ENCODE measurements around the gene C1GALT1C1. TPM values are rescaled to one million over a fixed set of nuclear protein-coding genes. Genes with fewer than 3 reads are reported as not detected.
A peak's percentile ranks its signal among the peaks of the same experiment; 100 is the strongest.

Gene C1GALT1C1
- total RNA-seq, 2 donors from 2014 or later, result 16.6 to 17.9 TPM

- Mint-ChIP-seq H3K9me3 (peaks cover 47% of the 10 kb centered on the region), H3K27ac (peak overlapping the region; percentile 95), H3K36me3 (ENCODE audit: low read depth) (peaks cover 8% of the 10 kb centered on the region), H3K4me3 (peak overlapping the region; percentile 88), H3K4me1 (peaks cover 5% of the 10 kb centered on the region), H3K27me3 (ENCODE audit: insufficient read depth) (peaks cover 7% of the 10 kb centered on the region)
- Histone ChIP-seq H3K27ac (ENCODE audit: low read depth, low read length) (peak overlapping the region; percentile 75), H3K4me3 (ENCODE audit: low read length) (peak overlapping the region; percentile 97), H3K27me3 (ENCODE audit: control insufficient read depth, insufficient read depth, low read length, poor library complexity, severe bottlenecking) (no peaks in the 10 kb centered on the region), H3K9ac (ENCODE audit: extremely low read depth, low read length, poor library complexity, severe bottlenecking) (peak overlapping the region; percentile 62), H3K4me1 (ENCODE audit: control insufficient read depth, insufficient read depth, low read length) (no peaks in the 10 kb centered on the region), H3K36me3 (ENCODE audit: control insufficient read depth, insufficient read depth, low read length) (no peaks in the 10 kb centered on the region), H3K9me3 (ENCODE audit: control insufficient read depth, low read length) (no peaks in the 10 kb centered on the region)
- DNase-seq, result no peak
- 0 to 2% methylated on average over 1 to 5 of the region's 5 CpGs for WGBS, 2 experiments (ENCODE audit: insufficient coverage in 1 of 2, insufficient read length in 1 of 2)
- no peak for TF ChIP-seq CTCF (conservative IDR thresholded peaks at IDR 0.05)
Observed at GRCh38 chrX:120604361-120604782, 25.5 kb downstream of the C1GALT1C1 start.

GRCh38 chrX:120603707-120604360 is 26.0 kb downstream of the C1GALT1C1 start, which contains the start of gene MCTS1:
Gene MCTS1 (plus strand): TSS chrX:120604101. CDS start chrX:120604237, 136 bp downstream.
- Histone ChIP-seq H3K27ac (ENCODE audit: low read depth, low read length) (peak within 1 kb of the TSS; percentile 75), H3K9ac (ENCODE audit: extremely low read depth, low read length, poor library complexity, severe bottlenecking) (peak within 1 kb of the TSS; percentile 62), H3K4me3 (ENCODE audit: low read length) (peak within 1 kb of the TSS; percentile 97), H3K4me1 (ENCODE audit: control insufficient read depth, insufficient read depth, low read length) (no peaks in the 10 kb centered on the region), H3K36me3 (ENCODE audit: control insufficient read depth, insufficient read depth, low read length) (no peaks in the 10 kb centered on the region), H3K9me3 (ENCODE audit: control insufficient read depth, low read length) (no peaks in the 10 kb centered on the region), H3K27me3 (ENCODE audit: control insufficient read depth, insufficient read depth, low read length, poor library complexity, severe bottlenecking) (no peaks in the 10 kb centered on the region)
- peaks cover 6% of the 10 kb centered on the region for H3K36me3 Mint-ChIP-seq (ENCODE audit: low read depth)
- peak within 1 kb of the TSS; percentile 88 for H3K4me3 Mint-ChIP-seq
- TF ChIP-seq CTCF (conservative IDR thresholded peaks at IDR 0.05), result no peak
- peak; percentile 91 for DNase-seq
- H3K27ac Mint-ChIP-seq, result peak within 1 kb of the TSS; percentile 95
- H3K9me3 Mint-ChIP-seq, result peaks cover 48% of the 10 kb centered on the region
- H3K27me3 Mint-ChIP-seq (ENCODE audit: insufficient read depth), result peaks cover 10% of the 10 kb centered on the region
- H3K4me1 Mint-ChIP-seq, result peaks cover 5% of the 10 kb centered on the region
- WGBS, 2 experiments (ENCODE audit: insufficient coverage in 1 of 2, insufficient read length in 1 of 2), result 0% methylated on average over 25 of the region's 31 CpGs; no CpG with 5 or more reads in 1 of the 2 experiments

- H3K9me3 ChIP-seq (ENCODE audit: control insufficient read depth, low read length), result no peaks in the 10 kb centered on the region
- no peaks in the 10 kb centered on the region for H3K36me3 Mint-ChIP-seq (ENCODE audit: low read depth)
- no peaks in the 10 kb centered on the region for H3K4me1 ChIP-seq (ENCODE audit: control insufficient read depth, insufficient read depth, low read length)
- H3K4me3 ChIP-seq (ENCODE audit: low read length), result no peak overlapping the region
- no peaks in the 10 kb centered on the region for H3K36me3 ChIP-seq (ENCODE audit: control insufficient read depth, insufficient read depth, low read length)
- no peak for DNase-seq
- H3K27ac ChIP-seq (ENCODE audit: low read depth, low read length), result no peak overlapping the region
- peaks cover 8% of the 10 kb centered on the region for H3K27me3 Mint-ChIP-seq (ENCODE audit: insufficient read depth)
- TF ChIP-seq CTCF (conservative IDR thresholded peaks at IDR 0.05), result no peak
- no peaks in the 10 kb centered on the region for H3K27me3 ChIP-seq (ENCODE audit: control insufficient read depth, insufficient read depth, low read length, poor library complexity, severe bottlenecking)
- WGBS, 2 experiments (ENCODE audit: insufficient coverage in 1 of 2, insufficient read length in 1 of 2), result 100% methylated on average over 1 of the region's 2 CpGs; no CpG with 5 or more reads in 1 of the 2 experiments
- no peak overlapping the region for H3K9ac ChIP-seq (ENCODE audit: extremely low read depth, low read length, poor library complexity, severe bottlenecking)
- peaks cover 48% of the 10 kb centered on the region for H3K9me3 Mint-ChIP-seq
- no peak overlapping the region for H3K4me3 Mint-ChIP-seq
- H3K4me1 Mint-ChIP-seq, result no peaks in the 10 kb centered on the region
- H3K27ac Mint-ChIP-seq, result no peak overlapping the region
Observed at GRCh38 chrX:120585702-120586101, 44.2 kb downstream of the C1GALT1C1 start.

Other genes starting within 250 kb of the C1GALT1C1 start
- gene LAMP2, start 160.8 kb downstream of the C1GALT1C1 start, total RNA-seq, result 10 to 100 TPM; 33.5 to 34.7 TPM
- 10 to 100 TPM; 47.7 to 51.8 TPM for gene CUL4B, start 69.1 kb downstream of the C1GALT1C1 start, total RNA-seq
- gene MCTS1, start 26.0 kb downstream of the C1GALT1C1 start, total RNA-seq, result 10 to 100 TPM; 24.0 to 27.3 TPM
- gene CT47B1, start 245.8 kb upstream of the C1GALT1C1 start, total RNA-seq, result not detected